Skeletal muscle satellite cell (primary cell): ENCODE measurements around the gene PAX3.

ENCODE experiments used
- H3K27me3 ChIP-seq: 2 replicates; pipeline ENCODE4 v1.7.0; 2013; ENCODE audit warnings: low read length; ENCODE audit not compliant: control insufficient read depth, insufficient read depth
- H3K36me3 ChIP-seq: 2 replicates; pipeline ENCODE4 v1.7.0; 2013; ENCODE audit warnings: mild to moderate bottlenecking, control low read depth, low read length; ENCODE audit not compliant: insufficient read depth
- H3K4me1 ChIP-seq: 2 replicates; pipeline ENCODE4 v1.7.0; 2013; ENCODE audit warnings: low read length; ENCODE audit not compliant: control insufficient read depth, insufficient read depth
- H3K4me2 ChIP-seq: 2 replicates; pipeline ENCODE4 v1.7.0; 2013; ENCODE audit warnings: mild to moderate bottlenecking, low read length
- H3K4me3 ChIP-seq: 2 replicates; pipeline ENCODE4 v1.7.0; 2013; ENCODE audit warnings: low read length
- H3K9ac ChIP-seq: 2 replicates; pipeline ENCODE4 v1.7.0; 2013; ENCODE audit warnings: mild to moderate bottlenecking, low read depth, low read length, moderate library complexity
- H3K9me3 ChIP-seq: replicated peaks from 2 replicates; pipeline ENCODE4 v1.7.0; 2013; ENCODE audit warnings: mild to moderate bottlenecking, control low read depth, low read length

The PAX3 gene

DNA sequence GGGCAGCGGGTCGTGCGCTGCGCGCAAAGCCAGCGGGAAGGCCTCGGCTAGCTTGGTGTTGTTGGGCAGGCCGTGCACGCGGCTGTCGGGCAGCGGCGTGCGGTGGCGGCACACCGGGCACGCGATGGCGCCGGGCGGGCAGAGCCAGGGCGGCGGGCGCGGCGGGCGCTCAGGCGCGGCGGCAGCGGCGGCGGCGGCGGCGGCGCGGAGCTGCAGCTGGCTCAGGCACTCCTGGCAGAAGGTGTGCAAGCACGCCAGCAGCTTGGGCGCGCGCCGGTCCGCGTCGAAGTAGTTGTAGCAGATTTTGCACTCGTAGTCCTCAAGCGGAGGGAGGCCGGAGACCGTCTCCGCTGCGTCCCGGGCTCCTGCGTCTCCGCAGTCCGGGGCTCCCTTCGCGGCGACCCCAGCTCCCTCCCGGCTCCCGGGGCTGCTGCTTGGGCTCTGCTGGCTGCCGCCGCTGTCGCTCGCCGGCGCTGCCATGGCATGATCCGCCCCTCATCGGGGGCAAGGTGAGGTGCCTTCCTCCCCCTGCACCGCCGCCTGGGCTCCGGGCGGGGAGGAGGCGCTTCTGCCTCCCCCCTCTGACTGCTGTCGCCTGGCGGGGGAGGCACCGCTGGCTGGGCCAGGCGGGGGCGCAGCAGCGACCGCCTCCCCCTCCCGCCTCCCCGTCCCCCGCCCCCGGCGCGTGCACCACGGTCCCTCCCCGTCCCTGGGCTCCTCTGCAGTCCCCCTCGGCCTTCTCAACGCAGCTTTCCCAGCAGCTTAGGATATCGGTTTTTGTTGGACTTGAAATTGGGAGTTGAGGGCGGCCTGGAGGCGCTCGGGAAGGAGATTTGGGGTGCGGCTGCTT lies 21.0 kb upstream of the PAX3 start:
- H3K9ac ChIP-seq = no peak overlapping the region
- no peaks in the 10 kb centered on the region for H3K9me3 ChIP-seq
- peaks cover 14% of the 10 kb centered on the region for H3K4me1 ChIP-seq
- H3K4me3 ChIP-seq = peak overlapping the region; percentile 69
- peak overlapping the region; percentile 92 for H3K4me2 ChIP-seq
- no peaks in the 10 kb centered on the region for H3K36me3 ChIP-seq
- peaks cover 46% of the 10 kb centered on the region for H3K27me3 ChIP-seq

DNA sequence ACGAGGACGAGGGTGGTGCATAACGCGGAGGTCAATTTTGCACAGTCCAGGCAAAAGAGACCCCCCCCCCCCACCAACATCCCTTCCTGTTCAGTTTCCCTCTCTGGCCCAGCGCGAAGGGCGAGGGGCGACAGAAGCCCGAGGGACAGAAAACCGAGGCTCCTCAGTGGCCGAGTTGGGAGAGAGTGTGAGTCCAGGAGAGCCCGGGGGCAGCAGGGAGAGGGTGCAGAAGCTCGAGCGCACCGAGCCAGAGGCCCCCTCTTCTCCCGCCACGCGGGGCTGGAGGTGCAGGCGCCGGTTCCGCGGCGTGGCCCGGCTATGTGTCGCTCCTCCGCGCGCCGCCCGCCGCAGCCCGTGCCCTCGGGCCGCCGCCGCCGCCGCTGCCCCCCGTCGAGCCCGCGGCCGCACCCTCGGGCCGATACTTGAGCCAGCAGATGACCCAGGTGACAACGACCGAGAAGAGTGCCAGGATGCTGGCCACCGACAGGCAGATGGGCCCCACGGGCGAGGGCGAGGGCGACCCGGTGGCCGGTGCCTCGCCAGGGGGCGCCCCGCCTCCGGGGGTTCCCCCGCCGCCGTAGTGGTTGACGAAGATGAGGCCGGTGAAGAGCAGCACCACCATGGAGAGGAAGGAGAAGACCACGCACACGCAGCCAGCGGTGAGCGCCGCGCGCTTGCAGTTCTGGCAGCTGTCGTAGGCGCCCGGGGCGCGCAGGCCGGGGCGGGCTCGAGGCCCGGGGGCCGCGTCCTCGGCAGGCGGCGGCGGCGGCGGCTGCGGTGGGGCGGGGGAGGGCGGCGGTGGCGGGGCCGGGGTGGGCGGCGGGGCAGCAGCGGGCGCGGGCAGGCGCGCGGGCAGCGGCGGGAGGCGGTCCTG lies 20.2 kb upstream of the PAX3 start:
- peaks cover 14% of the 10 kb centered on the region for H3K4me1 ChIP-seq
- peaks cover 52% of the 10 kb centered on the region for H3K27me3 ChIP-seq
- H3K4me3 ChIP-seq = peak overlapping the region; percentile 83
- H3K4me2 ChIP-seq = peak overlapping the region; percentile 99
- no peaks in the 10 kb centered on the region for H3K36me3 ChIP-seq
- no peaks in the 10 kb centered on the region for H3K9me3 ChIP-seq
- no peak overlapping the region for H3K9ac ChIP-seq

DNA sequence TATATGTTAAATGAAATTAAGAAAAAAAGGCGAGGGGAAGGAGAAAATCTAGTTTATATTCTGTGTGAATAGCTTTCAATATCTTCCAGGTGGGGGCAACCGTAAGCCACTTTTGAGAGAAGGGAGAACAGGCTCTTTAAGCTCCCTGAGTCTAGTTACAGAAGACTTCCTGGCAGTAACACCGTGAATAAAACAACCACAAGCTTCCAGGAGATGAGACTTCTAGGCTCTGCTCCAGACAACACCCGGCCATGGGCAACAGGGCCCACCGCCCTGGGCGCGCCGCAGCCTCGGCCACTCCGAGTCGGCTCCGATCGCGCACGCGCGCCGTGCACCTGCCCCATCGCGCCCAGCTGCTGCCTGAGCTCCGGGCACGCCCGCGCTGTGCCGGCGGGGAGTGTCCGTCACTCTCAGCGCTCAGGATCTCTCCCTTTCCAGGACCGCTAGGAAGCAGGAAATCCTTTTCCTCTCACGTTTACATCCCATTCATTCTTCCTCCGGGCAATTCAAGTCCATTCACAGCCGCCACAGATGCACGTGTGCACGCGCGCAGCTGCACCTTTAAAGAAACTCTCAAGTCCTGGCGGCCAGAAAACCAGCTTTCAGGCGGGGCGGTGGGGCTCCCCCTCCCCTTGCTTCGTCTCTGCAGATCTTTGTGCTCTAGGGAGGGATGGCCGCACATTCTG lies 19.4 kb upstream of the PAX3 start:
- Histone ChIP-seq H3K4me2 (peak overlapping the region; percentile 99), H3K9me3 (no peaks in the 10 kb centered on the region), H3K4me1 (peaks cover 14% of the 10 kb centered on the region), H3K36me3 (no peaks in the 10 kb centered on the region), H3K9ac (no peak overlapping the region), H3K27me3 (peaks cover 60% of the 10 kb centered on the region), H3K4me3 (peak overlapping the region; percentile 83)

DNA sequence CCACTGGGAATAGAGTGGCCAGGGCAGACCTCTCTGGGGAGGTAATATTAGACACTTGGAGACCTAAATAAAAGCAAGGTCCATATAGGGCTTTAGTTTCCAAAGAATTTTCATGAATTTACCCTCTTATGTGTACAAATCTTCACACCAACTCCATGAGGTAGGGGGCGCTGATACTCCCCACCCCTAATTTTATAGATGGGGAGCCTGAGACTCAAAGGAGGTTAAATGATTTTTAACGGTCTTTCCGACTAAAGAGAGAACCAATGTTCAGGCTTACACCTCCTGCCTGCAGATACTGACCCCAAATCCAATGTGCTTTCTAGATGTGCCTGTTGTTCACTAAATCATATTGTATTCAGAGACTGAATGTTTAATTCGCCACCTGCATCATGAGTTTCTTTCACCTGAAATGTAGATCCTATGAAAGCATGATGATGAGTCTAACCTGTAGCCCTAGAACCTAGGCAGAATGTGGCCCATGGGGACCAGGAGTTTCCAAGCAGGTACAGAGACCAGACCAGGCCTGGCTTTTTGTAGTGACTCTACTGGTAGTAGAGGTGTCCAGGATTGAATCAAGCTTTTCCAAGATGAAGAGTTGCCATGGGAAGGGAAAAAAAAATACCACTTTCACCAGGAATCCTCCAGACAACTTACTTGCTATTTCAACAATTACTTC lies 16.8 kb upstream of the PAX3 start:
- no peak overlapping the region for H3K4me3 ChIP-seq
- no peaks in the 10 kb centered on the region for H3K9me3 ChIP-seq

DNA sequence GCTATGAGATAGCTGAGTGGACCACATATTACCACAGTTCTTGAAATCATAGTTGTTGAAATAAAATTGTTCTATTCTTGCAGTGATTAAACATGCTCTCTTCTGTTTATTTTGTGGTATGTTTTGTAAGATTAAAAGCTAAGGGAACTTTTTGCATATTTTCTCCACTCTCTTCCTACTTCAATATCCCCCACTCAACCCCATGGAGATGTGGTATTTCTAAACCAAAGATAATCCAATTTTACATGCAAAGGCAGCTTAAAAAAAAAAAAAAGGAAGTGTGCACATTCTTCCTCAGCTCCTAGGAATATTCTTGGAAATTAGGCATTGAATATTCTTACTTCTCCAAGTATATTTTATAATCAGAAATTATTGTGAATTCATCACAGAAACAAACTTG lies 15.0 kb upstream of the PAX3 start:
- H3K36me3 ChIP-seq = no peaks in the 10 kb centered on the region
- no peaks in the 10 kb centered on the region for H3K9me3 ChIP-seq
- peaks cover 17% of the 10 kb centered on the region for H3K4me1 ChIP-seq
- H3K9ac ChIP-seq = no peak overlapping the region
- H3K27me3 ChIP-seq = peaks cover 77% of the 10 kb centered on the region
- H3K4me3 ChIP-seq = no peak overlapping the region
- no peak overlapping the region for H3K4me2 ChIP-seq

More for the DNA sequence above, 16.8 kb upstream of the PAX3 start:
- Histone ChIP-seq H3K36me3 (no peaks in the 10 kb centered on the region), H3K27me3 (peaks cover 65% of the 10 kb centered on the region), H3K4me1 (peaks cover 25% of the 10 kb centered on the region), H3K9ac (no peak overlapping the region), H3K4me2 (no peak overlapping the region)

DNA sequence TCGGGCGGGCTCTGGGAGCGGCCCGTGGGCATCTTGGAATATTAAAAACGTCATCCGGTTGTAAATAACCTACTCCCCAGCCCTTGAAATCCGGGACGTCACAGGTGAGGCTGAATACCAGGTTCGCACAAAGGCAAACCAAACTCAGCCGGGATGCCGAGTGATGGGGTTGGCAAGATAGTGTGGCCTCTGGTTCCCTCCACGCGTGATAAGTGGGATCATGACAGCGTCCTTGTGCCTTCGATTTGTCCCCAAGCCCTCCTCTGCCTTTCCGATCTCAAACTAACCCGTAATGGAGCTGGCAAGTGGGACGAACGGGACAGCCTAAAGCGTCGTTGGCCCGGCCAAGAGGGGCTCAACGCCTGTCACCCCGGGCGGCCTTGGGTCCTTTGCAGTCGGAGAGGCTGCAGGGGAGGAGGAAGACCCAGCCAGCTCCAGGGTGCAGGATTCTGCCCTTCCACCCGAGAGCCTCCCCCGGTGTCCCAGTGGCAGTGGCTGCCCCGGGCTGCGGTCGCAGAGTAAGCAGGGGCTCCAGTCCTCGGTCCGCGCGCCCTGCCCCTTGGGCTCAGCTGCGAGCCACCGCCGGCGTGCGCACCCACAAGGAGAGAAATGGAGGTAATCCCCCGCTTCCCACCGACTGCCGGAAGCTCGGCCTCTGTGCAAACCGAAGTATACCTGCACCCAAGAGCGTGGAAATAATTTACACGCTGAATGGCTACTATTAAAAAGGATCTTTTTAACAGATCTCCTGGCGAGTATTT lies 13.4 kb upstream of the PAX3 start:
- Histone ChIP-seq H3K9me3 (no peaks in the 10 kb centered on the region), H3K4me1 (peaks cover 11% of the 10 kb centered on the region), H3K36me3 (no peaks in the 10 kb centered on the region), H3K27me3 (peaks cover 92% of the 10 kb centered on the region), H3K4me2 (peak overlapping the region; percentile 36), H3K4me3 (peak overlapping the region; percentile 1), H3K9ac (no peak overlapping the region)

DNA sequence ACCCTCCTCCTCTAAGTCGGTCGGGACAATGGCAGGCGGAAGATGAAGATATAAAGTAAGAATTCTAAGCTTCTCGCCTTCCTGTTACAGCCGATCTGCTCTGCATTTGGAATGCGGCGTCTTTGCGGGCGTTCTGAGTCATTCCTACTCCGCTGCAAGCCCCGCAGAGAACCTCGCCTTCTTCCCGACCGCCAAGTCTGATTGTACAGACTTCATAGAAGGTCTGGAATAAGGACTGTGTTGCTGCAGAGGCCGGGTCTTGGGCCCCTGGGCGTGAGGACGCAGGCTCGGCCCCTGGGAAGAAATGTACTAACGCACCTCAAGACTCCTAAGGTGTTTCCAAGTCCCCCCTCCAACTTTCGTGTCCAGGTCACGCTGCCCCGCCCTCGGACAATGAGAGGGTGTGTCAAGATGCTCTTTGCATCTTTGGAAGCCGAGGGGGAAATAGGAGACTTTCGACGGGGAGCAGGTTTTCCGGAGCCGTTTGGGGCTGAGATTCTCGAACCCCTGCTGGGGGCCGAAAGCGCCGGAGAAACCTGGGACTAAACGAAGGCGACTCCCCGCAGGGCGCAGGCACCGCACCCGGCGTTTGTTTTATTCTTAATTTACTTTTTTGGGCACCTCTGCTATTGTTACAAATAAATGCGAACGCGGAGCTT lies 12.7 kb upstream of the PAX3 start:
- Histone ChIP-seq H3K4me3 (no peak overlapping the region), H3K4me2 (no peak overlapping the region), H3K9ac (no peak overlapping the region), H3K36me3 (no peaks in the 10 kb centered on the region), H3K4me1 (peaks cover 11% of the 10 kb centered on the region), H3K9me3 (no peaks in the 10 kb centered on the region), H3K27me3 (peaks cover 97% of the 10 kb centered on the region)

DNA sequence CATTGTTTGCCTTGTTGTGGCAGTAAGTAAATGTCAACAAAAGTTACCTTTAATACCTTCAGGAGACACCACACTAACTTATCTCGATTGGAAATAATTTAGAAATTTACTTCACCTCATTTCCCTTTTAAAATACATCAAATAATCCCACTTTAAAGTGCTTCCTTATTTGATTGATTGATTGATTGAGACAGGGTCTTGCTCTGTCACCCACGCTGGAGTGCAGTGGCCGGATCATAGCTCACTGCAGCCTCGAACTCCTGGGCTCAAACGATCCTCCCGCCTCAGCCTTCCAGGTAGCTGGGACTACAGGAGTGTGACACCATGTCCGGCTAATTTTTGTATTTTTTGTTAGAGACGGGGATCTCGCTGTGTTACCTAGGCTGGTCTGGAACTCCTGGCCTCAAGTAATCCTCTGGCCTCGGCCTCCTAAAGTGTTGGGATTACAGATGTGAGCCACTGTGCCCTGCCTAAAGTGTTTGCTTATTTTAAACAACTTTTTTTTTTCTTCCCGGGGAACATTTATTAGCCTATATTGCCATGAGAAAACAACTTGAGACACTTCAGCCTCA lies 12.0 kb upstream of the PAX3 start:
- peaks cover 15% of the 10 kb centered on the region for H3K4me1 ChIP-seq
- H3K36me3 ChIP-seq = no peaks in the 10 kb centered on the region
- no peaks in the 10 kb centered on the region for H3K9me3 ChIP-seq
- H3K4me2 ChIP-seq = no peak overlapping the region
- H3K27me3 ChIP-seq = peaks cover 95% of the 10 kb centered on the region
- H3K9ac ChIP-seq = no peak overlapping the region
- no peak overlapping the region for H3K4me3 ChIP-seq

DNA sequence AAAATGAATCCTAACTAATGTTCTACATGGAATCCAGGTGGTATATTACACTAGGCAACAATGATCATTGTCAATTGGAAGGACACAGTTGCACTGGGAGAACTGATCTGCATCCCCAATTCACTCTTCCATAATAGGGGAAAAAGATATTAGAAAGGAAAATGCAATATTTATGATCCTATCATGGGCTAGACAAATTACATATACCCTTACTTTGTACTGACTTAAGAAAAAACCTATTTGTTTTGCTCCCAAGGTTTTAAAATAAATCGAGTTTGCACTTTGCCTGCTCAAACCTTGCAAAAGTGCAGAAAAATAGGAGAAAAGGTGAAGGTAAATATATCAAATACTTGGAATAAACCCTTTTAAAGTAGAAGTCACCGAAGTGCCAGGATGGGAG lies 11.0 kb upstream of the PAX3 start:
- Histone ChIP-seq H3K4me1 (peaks cover 18% of the 10 kb centered on the region), H3K4me3 (no peak overlapping the region), H3K9ac (no peak overlapping the region), H3K36me3 (no peaks in the 10 kb centered on the region), H3K4me2 (no peak overlapping the region), H3K9me3 (no peaks in the 10 kb centered on the region), H3K27me3 (peaks cover 92% of the 10 kb centered on the region)

DNA sequence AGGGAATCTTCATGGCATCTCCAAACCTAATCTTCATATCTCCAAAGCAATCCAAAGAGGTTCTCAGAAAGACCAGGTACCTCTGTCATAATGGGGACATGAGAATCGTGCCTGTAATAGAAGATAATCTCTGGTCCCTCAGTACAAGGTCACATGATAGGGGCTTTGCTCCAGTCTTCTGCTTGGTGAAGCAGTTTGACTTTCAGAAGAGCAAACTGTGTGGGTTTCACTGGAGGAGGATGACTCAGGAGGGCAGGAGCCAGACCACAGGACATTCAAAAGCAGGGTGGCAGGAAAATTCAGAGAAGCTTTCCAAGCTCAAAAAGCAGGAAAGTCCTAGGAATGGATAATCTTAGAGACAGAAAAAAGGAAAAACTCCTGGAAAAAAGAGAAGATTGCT lies 10.6 kb upstream of the PAX3 start:
- H3K36me3 ChIP-seq = no peaks in the 10 kb centered on the region

More for the DNA sequence above, 10.6 kb upstream of the PAX3 start:
- H3K9ac ChIP-seq = no peak overlapping the region
- no peak overlapping the region for H3K4me2 ChIP-seq
- no peaks in the 10 kb centered on the region for H3K9me3 ChIP-seq
- H3K4me1 ChIP-seq = peaks cover 18% of the 10 kb centered on the region
- no peak overlapping the region for H3K4me3 ChIP-seq
- peaks cover 92% of the 10 kb centered on the region for H3K27me3 ChIP-seq
